ENCODE data around the gene TEPSIN.

GRCh38 chr17:81200695-81201580 is 37.9 kb downstream of the TEPSIN start:
- TF ChIP-seq RARB (CRISPR knock-in tag; IDR thresholded peaks at IDR 0.05): no peak
- no peak for TF ChIP-seq ARNTL (CRISPR knock-in tag; IDR thresholded peaks at IDR 0.05; ENCODE audit: borderline replicate concordance, low read depth)
- no peak for TF ChIP-seq ZFP30 (CRISPR knock-in tag; IDR thresholded peaks at IDR 0.05)
- no peak for TF ChIP-seq CSRNP3 (CRISPR knock-in tag; IDR thresholded peaks at IDR 0.05)
- no peak for TF ChIP-seq ESRRG (CRISPR knock-in tag; IDR thresholded peaks at IDR 0.05)
- no peak for TF ChIP-seq ZFP3 (CRISPR knock-in tag; IDR thresholded peaks at IDR 0.05)

All from SK-N-SH treated with all-trans-retinoic acid at 6 μM for 48 hours (cell line).